Vagina (tissue), 2 donors: Measurements from ENCODE around the gene LAIR1. TPM values are rescaled to one million over a fixed set of nuclear protein-coding genes. Genes with fewer than 3 reads are reported as not detected.
A peak's percentile ranks its signal among the peaks of the same experiment; 100 is the strongest.
"Not testable (repeated sequence)": the region's sequence is repeated elsewhere in the genome, so short reads cannot be mapped to it uniquely, and the experiment has no call there.

Experiments
- DNase-seq, 2 donors: peaks; one replicate each; pipeline ENCODE4 v3.0.0-alpha.2; 2017; ENCODE audit errors: extremely low spot score in 2 of 2
- H3K27ac ChIP-seq: fragments of 200-600 bp; sonication (generic); one replicate; pipeline ENCODE4 v1.5.1; 2019
- H3K27me3 ChIP-seq: fragments of 200-600 bp; sonication (generic); one replicate; pipeline ENCODE4 v1.5.1; 2019
- H3K36me3 ChIP-seq, 2 donors: fragments of 200-600 bp; sonication (generic); one replicate each; pipeline ENCODE4 v1.5.1; 2017 to 2019
- H3K4me1 ChIP-seq: fragments of 200-600 bp; sonication (generic); one replicate; pipeline ENCODE4 v1.5.1; 2019
- H3K4me3 ChIP-seq, 2 donors: fragments of 200-600 bp; sonication (generic); 1 replicate in 1 of 2; 2 replicates in 1 of 2; pipeline ENCODE4 v1.5.1; 2016 to 2019
- H3K9me3 ChIP-seq: fragments of 200-600 bp; sonication (generic); one replicate; pipeline ENCODE4 v1.5.1; 2019
- POLR2A ChIP-seq, 2 donors: fragments of 450-650 bp; IDR thresholded peaks; one replicate each; pipeline ENCODE4 v1.6.1; 2017; ENCODE audit warnings: antibody characterized with exemption in 2 of 2, mild to moderate bottlenecking in 2 of 2, moderate library complexity in 2 of 2
- POLR2AphosphoS5 ChIP-seq, 2 donors: sonication (generic); formaldehyde crosslinking; IDR thresholded peaks; one replicate each; pipeline ENCODE4 v1.9.0; 2017; ENCODE audit warnings: antibody characterized with exemption in 2 of 2, mild to moderate bottlenecking in 2 of 2, low read depth in 1 of 2; ENCODE audit not compliant: insufficient read depth in 1 of 2
- intact Hi-C: fragments of 100-400 bp; cut with DNase I; formaldehyde crosslinking; loops from one replicate; pipeline ENCODE4 v1.15.1; 2023
- total RNA-seq: library from RNA; depleted of rRNA; stranded (reverse); fragments of >200 nt; gene quantifications from one replicate; pipeline ENCODE4 v1.2.3, GENCODE V29; 2016
- TF ChIP-seq, protein P1 (sequence below), 3 experiments: fragments of 450-650 bp in 2 of 3; fragments of 200-600 bp in 1 of 3; sonication (generic) in 1 of 3; IDR thresholded peaks; one replicate each; pipeline ENCODE4 v1.5.1; 2017 to 2019; ENCODE audit warnings: antibody characterized with exemption in 3 of 3, mild to moderate bottlenecking in 2 of 3, moderate library complexity in 2 of 3

Gene LAIR1
- total RNA-seq, 1 donor from 2014 or later: 8.8 TPM

DNA sequence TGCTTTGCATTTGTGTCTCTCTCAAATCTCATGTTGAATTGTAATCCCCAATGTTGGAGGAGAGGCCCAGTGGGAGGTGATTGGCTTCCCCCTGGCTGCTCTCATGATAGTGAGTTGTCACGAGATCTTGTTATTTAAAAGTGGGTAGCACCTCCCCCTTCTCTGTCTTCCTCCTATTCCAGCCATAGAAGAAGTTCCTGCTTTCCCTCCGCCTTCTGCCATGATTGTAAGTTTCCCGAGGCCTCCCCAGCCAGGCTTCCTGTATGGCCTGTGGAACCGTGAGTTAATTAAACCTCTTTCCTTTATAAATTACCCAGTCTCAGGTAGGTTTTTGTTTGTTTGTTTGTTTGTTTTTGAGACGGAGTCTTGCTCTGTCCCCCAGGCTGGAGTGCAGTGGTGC lies 29.6 kb downstream of the LAIR1 start:
- Histone ChIP-seq H3K27ac (no peak overlapping the region), H3K9me3 (no peaks in the 10 kb centered on the region), H3K27me3 (no peaks in the 10 kb centered on the region), H3K4me1 (no peaks in the 10 kb centered on the region), H3K4me3 (no peak overlapping the region), H3K36me3 (no peaks in the 10 kb centered on the region)
- no peak for DNase-seq
- no peak for TF ChIP-seq POLR2AphosphoS5 (IDR thresholded peaks at IDR 0.05; ENCODE audit: insufficient read depth in 1 of 2, low read depth in 1 of 2)
- no peak for TF ChIP-seq POLR2A (IDR thresholded peaks at IDR 0.05)
- TF ChIP-seq, protein P1, sequence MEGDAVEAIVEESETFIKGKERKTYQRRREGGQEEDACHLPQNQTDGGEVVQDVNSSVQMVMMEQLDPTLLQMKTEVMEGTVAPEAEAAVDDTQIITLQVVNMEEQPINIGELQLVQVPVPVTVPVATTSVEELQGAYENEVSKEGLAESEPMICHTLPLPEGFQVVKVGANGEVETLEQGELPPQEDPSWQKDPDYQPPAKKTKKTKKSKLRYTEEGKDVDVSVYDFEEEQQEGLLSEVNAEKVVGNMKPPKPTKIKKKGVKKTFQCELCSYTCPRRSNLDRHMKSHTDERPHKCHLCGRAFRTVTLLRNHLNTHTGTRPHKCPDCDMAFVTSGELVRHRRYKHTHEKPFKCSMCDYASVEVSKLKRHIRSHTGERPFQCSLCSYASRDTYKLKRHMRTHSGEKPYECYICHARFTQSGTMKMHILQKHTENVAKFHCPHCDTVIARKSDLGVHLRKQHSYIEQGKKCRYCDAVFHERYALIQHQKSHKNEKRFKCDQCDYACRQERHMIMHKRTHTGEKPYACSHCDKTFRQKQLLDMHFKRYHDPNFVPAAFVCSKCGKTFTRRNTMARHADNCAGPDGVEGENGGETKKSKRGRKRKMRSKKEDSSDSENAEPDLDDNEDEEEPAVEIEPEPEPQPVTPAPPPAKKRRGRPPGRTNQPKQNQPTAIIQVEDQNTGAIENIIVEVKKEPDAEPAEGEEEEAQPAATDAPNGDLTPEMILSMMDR (IDR thresholded peaks at IDR 0.05): no peak
- intact Hi-C loops: no loop called here

- DNase-seq: peak in 1 of 2 donors; percentile 67
- TF ChIP-seq, protein P1 (IDR thresholded peaks at IDR 0.05): no peak
- TF ChIP-seq POLR2AphosphoS5 (IDR thresholded peaks at IDR 0.05; ENCODE audit: insufficient read depth in 1 of 2, low read depth in 1 of 2) (no peak), POLR2A (IDR thresholded peaks at IDR 0.05) (no peak)
- no peak overlapping the region for H3K27ac ChIP-seq
- intact Hi-C loops: no loop called here
- H3K27me3 ChIP-seq: no peaks in the 10 kb centered on the region
- no peaks in the 10 kb centered on the region for H3K4me1 ChIP-seq
- H3K4me3 ChIP-seq: no peak overlapping the region
- no peaks in the 10 kb centered on the region for H3K36me3 ChIP-seq
- no peaks in the 10 kb centered on the region for H3K9me3 ChIP-seq
Observed at GRCh38 chr19:54333586-54334298, 31.0 kb downstream of the LAIR1 start.

DNA sequence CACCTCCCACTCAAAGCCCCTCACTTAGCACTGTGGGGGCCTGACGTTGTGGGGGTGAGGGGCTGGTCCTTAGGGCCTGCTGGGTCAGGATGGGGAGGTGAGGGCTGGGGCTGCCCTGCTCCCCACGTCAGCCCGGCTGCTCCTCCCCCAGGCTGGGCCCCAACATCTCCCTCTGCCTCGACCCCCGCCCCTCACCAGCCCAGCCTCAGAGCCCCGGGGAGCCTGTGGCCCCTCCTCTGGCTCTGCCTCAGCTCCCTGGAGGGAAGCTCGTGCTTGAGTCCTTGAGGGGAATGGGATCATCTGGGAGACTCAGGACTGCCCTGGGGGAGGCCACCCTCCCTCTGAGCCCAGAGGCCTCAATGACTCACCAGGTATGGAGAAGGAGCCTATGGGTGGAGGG lies 32.6 kb downstream of the LAIR1 start:
- no peak for DNase-seq
- TF ChIP-seq POLR2A (IDR thresholded peaks at IDR 0.05) (no peak), POLR2AphosphoS5 (IDR thresholded peaks at IDR 0.05; ENCODE audit: insufficient read depth in 1 of 2, low read depth in 1 of 2) (no peak)
- TF ChIP-seq, protein P1 (IDR thresholded peaks at IDR 0.05): no peak
- intact Hi-C loops: no loop called here

GRCh38 chr19:54331626-54332025 lies 33.1 kb downstream of the LAIR1 start:
- H3K36me3 ChIP-seq: no peaks in the 10 kb centered on the region
- intact Hi-C loops: no loop called here
- no peaks in the 10 kb centered on the region for H3K27me3 ChIP-seq
- H3K4me1 ChIP-seq: no peaks in the 10 kb centered on the region
- no peak overlapping the region for H3K4me3 ChIP-seq
- no peak overlapping the region for H3K27ac ChIP-seq
- H3K9me3 ChIP-seq: no peaks in the 10 kb centered on the region
- no peak for DNase-seq
- TF ChIP-seq, protein P1 (IDR thresholded peaks at IDR 0.05): no peak
- TF ChIP-seq POLR2AphosphoS5 (IDR thresholded peaks at IDR 0.05; ENCODE audit: insufficient read depth in 1 of 2, low read depth in 1 of 2) (no peak), POLR2A (IDR thresholded peaks at IDR 0.05) (no peak)

More for the DNA sequence above, 32.6 kb downstream of the LAIR1 start:
- Histone ChIP-seq H3K4me3 (no peak overlapping the region), H3K4me1 (no peaks in the 10 kb centered on the region), H3K9me3 (no peaks in the 10 kb centered on the region), H3K36me3 (no peaks in the 10 kb centered on the region), H3K27me3 (no peaks in the 10 kb centered on the region), H3K27ac (no peak overlapping the region)

GRCh38 chr19:54329476-54330165 lies 35.1 kb downstream of the LAIR1 start:
- intact Hi-C loops: no loop called here
- Histone ChIP-seq H3K4me3 (no peak overlapping the region), H3K36me3 (no peaks in the 10 kb centered on the region), H3K4me1 (no peaks in the 10 kb centered on the region), H3K27ac (no peak overlapping the region), H3K9me3 (no peaks in the 10 kb centered on the region), H3K27me3 (no peaks in the 10 kb centered on the region)
- DNase-seq: peak in 1 of 2 donors; percentile 82
- no peak for TF ChIP-seq POLR2A (IDR thresholded peaks at IDR 0.05)
- TF ChIP-seq POLR2AphosphoS5 (IDR thresholded peaks at IDR 0.05; ENCODE audit: insufficient read depth in 1 of 2, low read depth in 1 of 2): no peak
- TF ChIP-seq, protein P1 (IDR thresholded peaks at IDR 0.05): no peak

DNA sequence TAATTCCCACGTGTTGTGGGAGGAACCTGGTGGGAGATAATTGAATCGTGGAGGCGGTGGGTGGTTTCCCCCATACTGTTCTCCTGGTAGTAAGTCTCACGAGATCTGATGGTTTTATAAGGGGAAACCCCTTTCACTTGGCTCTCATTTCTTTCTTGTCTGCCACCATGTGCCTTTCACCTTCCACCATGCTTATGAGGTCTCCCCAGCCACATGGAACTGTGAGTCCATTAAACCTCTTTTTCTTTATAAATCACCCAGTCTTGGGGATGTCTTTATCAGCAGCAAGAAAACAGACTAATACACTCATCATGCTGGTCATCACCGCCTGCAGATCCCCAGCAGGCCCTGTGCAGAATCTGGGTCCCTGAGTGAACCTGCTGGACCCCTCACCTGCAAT lies 36.0 kb downstream of the LAIR1 start:
- H3K36me3 ChIP-seq, H3K27me3 ChIP-seq, intact Hi-C loops, H3K4me3 ChIP-seq, H3K4me1 ChIP-seq, H3K27ac ChIP-seq, DNase-seq, H3K9me3 ChIP-seq: not testable (repeated sequence)
